K562 (cell line): Measurements from ENCODE around the gene TMEM156. TPM values are rescaled to one million over a fixed set of nuclear protein-coding genes. Genes with fewer than 3 reads are reported as not detected.

Source experiments
- ATAC-seq: fragments of 200-7000 bp; cut with Tn5 transposase; 3 replicates; pipeline ENCODE4 v1.9.1; 2020; ENCODE audit warnings: moderate library complexity
- BruUV-seq: library from RNA; stranded (reverse); fragments of 400-500 nt; replicated peaks from 2 replicates; lab custom pipeline; 2021; lab: Mats Ljungman, UMichigan
- CTCF ChIA-PET: fragments of 300-600 bp; formaldehyde crosslinking; extraction: SDS; loops from one replicate; lab custom pipeline; 2021; ENCODE audit warnings: low intra/inter-chr PET ratio; lab: Yijun Ruan, JAX
- POLR2A ChIA-PET: fragments of 300-600, 350-650 bp; sonication (Branson Sonifier 250); formaldehyde crosslinking; extraction: SDS; loops from one replicate; lab custom pipeline; 2021; ENCODE audit warnings: antibody characterized with exemption, inconsistent platforms; lab: Yijun Ruan, JAX
- DNase-seq, 4 experiments: peaks; one replicate each; pipeline versions ENCODE4 v3.0.0 to v3.0.0-alpha.2; 2011 to 2018; ENCODE audit warnings: low spot score in 3 of 4, mixed read lengths in 3 of 4; ENCODE audit errors: extremely low read depth in 1 of 4
- FAIRE-seq: peaks from 2 replicates; lab custom pipeline; 2011; peaks lifted over from hg19 to GRCh38; lab: Jason Lieb, UNC
- H2AFZ ChIP-seq: 2 replicates; pipeline ENCODE4 v1.6.0; 2011; ENCODE audit warnings: low read depth, low read length, control low read depth, inconsistent platforms
- H3K27ac ChIP-seq: fragments of 200-600 bp; 3 replicates; pipeline ENCODE4 v1.8.0; 2011; ENCODE audit warnings: low read depth, mild to moderate bottlenecking, control low read depth, inconsistent platforms, low read length, moderate library complexity, mixed read lengths; ENCODE audit errors: extremely low read depth
- H3K27me3 ChIP-seq, 2 experiments: fragments of 300-600 bp in 1 of 2; 2 replicates in 1 of 2; 3 replicates in 1 of 2; pipeline versions ENCODE4 v1.6.0 to v1.8.0; 2011; ENCODE audit warnings: inconsistent platforms in 2 of 2, low read length in 2 of 2, mild to moderate bottlenecking in 1 of 2, mixed read lengths in 1 of 2, moderate library complexity in 1 of 2; ENCODE audit not compliant: control insufficient read depth in 2 of 2, insufficient read depth in 2 of 2
- H3K36me3 ChIP-seq: fragments of 300-600 bp; 3 replicates; pipeline ENCODE4 v1.8.0; 2011; ENCODE audit warnings: mild to moderate bottlenecking, low read length, inconsistent platforms; ENCODE audit not compliant: control insufficient read depth, insufficient read depth
- H3K4me1 ChIP-seq, 2 experiments: fragments of 200-600 bp in 1 of 2; replicated peaks in 1 of 2; 2 replicates in 1 of 2; 3 replicates in 1 of 2; pipeline versions ENCODE4 v1.5.1 to v1.8.0; 2011; ENCODE audit warnings: inconsistent platforms in 2 of 2, low read length in 2 of 2, mild to moderate bottlenecking in 1 of 2, mixed read lengths in 1 of 2, moderate library complexity in 1 of 2; ENCODE audit not compliant: control insufficient read depth in 2 of 2, insufficient read depth in 2 of 2
- H3K4me2 ChIP-seq: 2 replicates; pipeline ENCODE4 v1.6.1; 2011; ENCODE audit warnings: low read length, control low read depth, inconsistent platforms, mixed read lengths; ENCODE audit not compliant: insufficient read depth
- H3K4me3 ChIP-seq: fragments of 200-600 bp; sonication (generic), shearing (Covaris generic); 2 replicates; pipeline ENCODE4 v1.5.1; 2016; ENCODE audit warnings: control low read depth, inconsistent platforms
- H3K79me2 ChIP-seq: fragments of 200-600 bp; 3 replicates; pipeline ENCODE4 v1.8.0; 2011; ENCODE audit warnings: low read length, inconsistent platforms; ENCODE audit not compliant: control insufficient read depth, insufficient read depth
- H3K9ac ChIP-seq, 2 experiments: 2 replicates each; pipeline versions ENCODE4 v1.6.0 to v1.6.1; 2011; ENCODE audit warnings: low read depth in 2 of 2, low read length in 2 of 2, control low read depth in 1 of 2, inconsistent platforms in 1 of 2, mild to moderate bottlenecking in 1 of 2, mixed read lengths in 1 of 2; ENCODE audit not compliant: insufficient read depth in 1 of 2
- H3K9me1 ChIP-seq: one replicate; pipeline ENCODE4 v1.6.0; 2011; ENCODE audit warnings: inconsistent platforms, mild to moderate bottlenecking, low read length, moderate library complexity; ENCODE audit not compliant: control insufficient read depth, insufficient read depth
- H3K9me3 ChIP-seq: replicated peaks from 2 replicates; pipeline ENCODE4 v1.5.1; 2011; ENCODE audit warnings: low read depth, low read length, inconsistent platforms; ENCODE audit not compliant: control insufficient read depth, insufficient read depth
- H4K20me1 ChIP-seq: replicated peaks from 2 replicates; pipeline ENCODE4 v1.6.1; 2011; ENCODE audit warnings: low read length, inconsistent platforms, mixed read lengths; ENCODE audit not compliant: control insufficient read depth, insufficient read depth
- ATF3 ChIP-seq, 2 experiments: fragments of 450-650 bp in 1 of 2; sonication (generic) in 1 of 2; formaldehyde crosslinking in 1 of 2; IDR thresholded peaks in 1 of 2; conservative IDR thresholded peaks in 1 of 2; 2 replicates each; pipeline versions ENCODE4 v1.6.1 to v1.8.1; 2016 to 2023; ENCODE audit warnings: mild to moderate bottlenecking in 2 of 2, moderate library complexity in 2 of 2, inconsistent platforms in 1 of 2, missing genetic modification reagents in 1 of 2
- BRD4 ChIP-seq: fragments of 200-600 bp; sonication (generic); IDR thresholded peaks from 2 replicates; pipeline ENCODE4 v1.6.1; 2017; ENCODE audit warnings: inconsistent platforms
- DMBX1 ChIP-seq: fragments of 250-450 bp; sonication (Bioruptor Pico); IDR thresholded peaks from 2 replicates; pipeline ENCODE4 v1.8.0; 2022; ENCODE audit warnings: inconsistent platforms, mild to moderate bottlenecking, moderate library complexity, borderline replicate concordance
- JUND ChIP-seq, 2 experiments: IDR thresholded peaks; 2 replicates in 1 of 2; 3 replicates in 1 of 2; pipeline ENCODE4 v1.6.1; 2011; ENCODE audit warnings: borderline replicate concordance in 2 of 2, low read depth in 2 of 2, low read length in 2 of 2, improper control_type of control experiment in 1 of 2, missing biosample characterization in 1 of 2, missing genetic modification characterization in 1 of 2, missing genetic modification reagents in 1 of 2
- KLF10 ChIP-seq: fragments of 250-450 bp; sonication (Bioruptor Pico); IDR thresholded peaks from 2 replicates; pipeline ENCODE4 v1.6.1; 2021; ENCODE audit warnings: matching md5 sums
- RB1 ChIP-seq: fragments of 450-650 bp; IDR thresholded peaks from 2 replicates; pipeline ENCODE4 v1.6.1; 2017; ENCODE audit warnings: low read depth, mild to moderate bottlenecking
- RNF219 ChIP-seq: fragments of 250-450 bp; sonication (Bioruptor Pico); IDR thresholded peaks from 2 replicates; pipeline ENCODE4 v1.5.0; 2022; ENCODE audit warnings: mild to moderate bottlenecking
- SRSF7 ChIP-seq: fragments of 200-400 bp; formaldehyde crosslinking; optimal IDR thresholded peaks from 2 replicates; pipeline ENCODE3; 2017; ENCODE audit warnings: mild to moderate bottlenecking, low read depth, low read length
- TFE3 ChIP-seq: fragments of 450-650 bp; formaldehyde crosslinking; IDR thresholded peaks from 2 replicates; pipeline ENCODE4 v1.4.0; 2020; ENCODE audit warnings: mild to moderate bottlenecking, mixed read lengths
- ZNF316 ChIP-seq: fragments of 450-650 bp; IDR thresholded peaks from 2 replicates; pipeline ENCODE4 v1.6.1; 2016
- ZNF830 ChIP-seq: fragments of 250-450 bp; sonication (Bioruptor Pico); IDR thresholded peaks from 2 replicates; pipeline ENCODE4 v1.5.0; 2021; ENCODE audit warnings: mild to moderate bottlenecking
- WGBS: fragments of 100-300 bp; shearing (Covaris generic); methylation state at CpG from one replicate; pipeline ENCODE4 v1.1.6; 2016; ENCODE audit warnings: low coverage, mixed read lengths; ENCODE audit not compliant: insufficient coverage; ENCODE audit errors: missing lambda C conversion rate; 5-methylcytosine and 5-hydroxymethylcytosine counted together
- in situ Hi-C: fragments of 300-500 bp; cut with MboI; formaldehyde crosslinking; loops from 4 replicates; pipeline ENCODE4 v1.15.0; 2018; ENCODE audit warnings: inconsistent platforms, mixed read lengths
- intact Hi-C: fragments of 100-400 bp; cut with micrococcal nuclease; formaldehyde crosslinking; loops from 2 replicates; pipeline ENCODE4 v1.14.2; 2022
- polyA plus RNA-seq, 8 experiments: library from polyadenylated mRNA; depleted of rRNA in 4 of 8; stranded (reverse) in 5 of 8; unstranded in 3 of 8; fragments of >200 nt; fragmentation: Nextera tagmentation in 2 of 8; fragmentation: Illumina TruSeq in 1 of 8; extraction: Ambion mirVana in 2 of 8; extraction: Trizol in 1 of 8; gene quantifications; 2 replicates each; pipeline versions ENCODE4 v1.2.1 to v1.2.3, GENCODE V29; 2011 to 2014; ENCODE audit warnings: inconsistent platforms in 1 of 8, missing spikeins in 1 of 8
- total RNA-seq, 7 experiments: library from RNA; depleted of rRNA in 6 of 7; stranded (reverse); fragments of >200 nt in 6 of 7; fragmentation: Illumina TruSeq in 2 of 7; extraction: Trizol in 2 of 7; gene quantifications; 2 replicates each; pipeline versions ENCODE4 v1.2.1 to v1.2.3, GENCODE V29; 2011 to 2021; ENCODE audit warnings: low replicate concordance in 1 of 7

TMEM156 gene
- total and polyA plus RNA-seq, 9 of the 15 experiments (the other 6 are each of a cell fraction or from before 2014, with no cell fraction given): 3.5 to 9.6 (median 6.4) TPM

- no peak for TF ChIP-seq RNF219 (CRISPR knock-in tag)
- TF ChIP-seq DMBX1 (CRISPR knock-in tag): no peak
Observed at GRCh38 chr4:39037941-39038340, 5.7 kb upstream of the TMEM156 start (continued).

- FAIRE-seq (no peak), DNase-seq (peak in 1 of 4 experiments; percentile 27), ATAC-seq (peak; percentile 36)
- no peaks in the 10 kb centered on the region for H4K20me1 ChIP-seq
- no peaks in the 10 kb centered on the region for H3K79me2 ChIP-seq
- no peaks in the 10 kb centered on the region for H3K36me3 ChIP-seq
- no peaks in the 10 kb centered on the region for H3K9me1 ChIP-seq
- peaks cover 7 to 12% of the 10 kb centered on the region in 2 experiments for H3K4me1 ChIP-seq
- no peak overlapping the region for H3K4me3 ChIP-seq
- H3K27me3 ChIP-seq: no peaks in the 10 kb centered on the region
- peak overlapping the region; percentile 6 to 37; a peak in 3 of 4 replicates for H3K9ac ChIP-seq
- intact Hi-C loops (no loop called here), in situ Hi-C loops (no loop called here)
- no TSS peak for BruUV-seq
- 46% methylated on average over 4 of the region's 4 CpGs for WGBS
- ChIA-PET POLR2A (interaction anchor here (0.6 to 1.5 kb wide), 3 partner anchors 9 to 32 kb away, joined by 3 to 9 read pairs (median 7); no protein-coding TSS in a partner anchor), CTCF (no interaction called here)
- peak overlapping the region; percentile 38; the same call in 1 of the 3 replicates for H3K27ac ChIP-seq
- no peaks in the 10 kb centered on the region for H3K9me3 ChIP-seq
- H3K4me2 ChIP-seq: no peak overlapping the region
- H2AFZ ChIP-seq: peak overlapping the region; percentile 81
- 0 out of 2 replicates have a peak, but pooled peaks have one; percentile 29 for TF ChIP-seq JUND (IDR thresholded peaks at IDR 0.05; ENCODE audit: borderline replicate concordance, low read depth, low read length)
- no peak for TF ChIP-seq JUND (tag; IDR thresholded peaks at IDR 0.05; ENCODE audit: borderline replicate concordance, low read depth, low read length)
- 0 out of 2 replicates have a peak, but pooled peaks have one; percentile 13 for TF ChIP-seq ATF3 (IDR thresholded peaks at IDR 0.05)
- TF ChIP-seq ATF3 (CRISPR knock-in tag; conservative IDR thresholded peaks at IDR 0.05): no peak
- TF ChIP-seq TFE3: no peak
- TF ChIP-seq ZNF830 (CRISPR knock-in tag): no peak
- TF ChIP-seq BRD4: no peak
- no peak for TF ChIP-seq RB1
- no peak for TF ChIP-seq KLF10 (CRISPR knock-in tag)
- TF ChIP-seq ZNF316: no peak
- TF ChIP-seq SRSF7: no peak
Observed at GRCh38 chr4:39037491-39037825, 5.2 kb upstream of the TMEM156 start.
